HG03457 (cell line): ENCODE results near the gene LIF.

Experiments
- ATAC-seq: cut with Tn5 transposase; IDR thresholded peaks from one replicate; pipeline ENCODE4 v1.9.1; 2021; ENCODE audit warnings: moderate number of reproducible peaks; ENCODE audit not compliant: unreplicated experiment

The LIF gene

GRCh38 chr22:30265131-30265720, 18.7 kb upstream of the LIF start:
- ATAC-seq, result no peak

GRCh38 chr22:30263883-30264282, 17.3 kb upstream of the LIF start:
- ATAC-seq, result no peak

- no peak for ATAC-seq
Measured at GRCh38 chr22:30262917-30263741, 16.6 kb upstream of the LIF start.

GRCh38 chr22:30262112-30262511, 15.6 kb upstream of the LIF start:
- ATAC-seq, result no peak

- no peak for ATAC-seq
Measured at GRCh38 chr22:30261134-30261533, 14.6 kb upstream of the LIF start.

- no peak for ATAC-seq
Measured at GRCh38 chr22:30260682-30261081, 14.1 kb upstream of the LIF start.

GRCh38 chr22:30260276-30260675, 13.7 kb upstream of the LIF start:
- no peak for ATAC-seq

GRCh38 chr22:30254314-30254713, 7.8 kb upstream of the LIF start:
- no peak for ATAC-seq

- no peak for ATAC-seq
Measured at GRCh38 chr22:30253205-30253852, 6.8 kb upstream of the LIF start.

GRCh38 chr22:30252411-30253204, 6.0 kb upstream of the LIF start:
- ATAC-seq, result no peak

- ATAC-seq, result no peak
Measured at GRCh38 chr22:30251711-30252110, 5.2 kb upstream of the LIF start.

- ATAC-seq, result no peak
Measured at GRCh38 chr22:30250661-30251267, 4.2 kb upstream of the LIF start.

- ATAC-seq, result no peak
Measured at GRCh38 chr22:30250039-30250565, 3.5 kb upstream of the LIF start.

- no peak for ATAC-seq
Measured at GRCh38 chr22:30249049-30250038, 2.8 kb upstream of the LIF start.

GRCh38 chr22:30248484-30248883, 1.9 kb upstream of the LIF start:
- ATAC-seq, result no peak

GRCh38 chr22:30247974-30248373, 1.4 kb upstream of the LIF start:
- ATAC-seq, result no peak

- ATAC-seq, result no peak
Measured at GRCh38 chr22:30247561-30247960, 1.0 kb upstream of the LIF start.

GRCh38 chr22:30246814-30247376, 336 bp upstream of the LIF start:
- no peak for ATAC-seq
